Karpas-422 (cell line): ENCODE measurements around the gene PTPRD. TPM values are rescaled to one million over a fixed set of nuclear protein-coding genes. Genes with fewer than 3 reads are reported as not detected.

ENCODE experiments used
- DNase-seq: peaks from one replicate; pipeline ENCODE4 v3.0.0-alpha.2; 2015
- H2AFZ ChIP-seq: fragments of 200-600 bp; sonication (generic); 2 replicates; pipeline ENCODE4 v1.6.1; 2014; ENCODE audit warnings: antibody characterized with exemption, low read length, mixed read lengths
- H3K27ac ChIP-seq: fragments of 200-600 bp; sonication (generic); 2 replicates; pipeline ENCODE4 v1.5.1; 2014; ENCODE audit warnings: mild to moderate bottlenecking, low read length, moderate library complexity
- H3K27me3 ChIP-seq: fragments of 200-600 bp; sonication (generic); 2 replicates; pipeline ENCODE4 v1.6.1; 2014; ENCODE audit warnings: low read length, mixed read lengths
- H3K36me3 ChIP-seq: fragments of 200-600 bp; sonication (generic); 2 replicates; pipeline ENCODE4 v1.6.1; 2014; ENCODE audit warnings: low read length, mixed read lengths; ENCODE audit not compliant: insufficient read depth
- H3K4me1 ChIP-seq: fragments of 200-600 bp; sonication (generic); 2 replicates; pipeline ENCODE4 v1.6.1; 2014; ENCODE audit warnings: mild to moderate bottlenecking, low read length, mixed read lengths
- H3K4me2 ChIP-seq: fragments of 200-600 bp; sonication (generic); 2 replicates; pipeline ENCODE4 v1.6.1; 2014; ENCODE audit warnings: low read length, low read depth, mild to moderate bottlenecking; ENCODE audit not compliant: poor library complexity, severe bottlenecking
- H3K4me3 ChIP-seq: fragments of 200-600 bp; sonication (generic); 2 replicates; pipeline ENCODE4 v1.5.1; 2014; ENCODE audit warnings: mild to moderate bottlenecking, antibody characterized with exemption, low read length, mixed read lengths
- H3K79me2 ChIP-seq: fragments of 200-600 bp; sonication (generic); 2 replicates; pipeline ENCODE4 v1.6.1; 2014; ENCODE audit warnings: mild to moderate bottlenecking, low read length, mixed read lengths
- H3K9ac ChIP-seq: fragments of 200-600 bp; sonication (generic); 2 replicates; pipeline ENCODE4 v1.6.0; 2014; ENCODE audit warnings: low read length
- H3K9me2 ChIP-seq: fragments of 200-600 bp; sonication (generic), shearing (Covaris generic); replicated peaks from 2 replicates; pipeline ENCODE4 v1.6.0; 2014; ENCODE audit warnings: mild to moderate bottlenecking, low read length, moderate library complexity; ENCODE audit not compliant: insufficient read depth
- H3K9me3 ChIP-seq: fragments of 300-700, 200-600 bp; sonication (generic); 2 replicates; pipeline ENCODE4 v1.6.1; 2014; ENCODE audit warnings: low read length, mixed read lengths
- H4K20me1 ChIP-seq: fragments of 200-600 bp; sonication (generic); 2 replicates; pipeline ENCODE4 v1.6.1; 2014; ENCODE audit warnings: mild to moderate bottlenecking, antibody characterized with exemption, low read length, low read depth; ENCODE audit not compliant: insufficient read depth
- total RNA-seq: library from RNA; depleted of rRNA; stranded (reverse); fragments of >200 nt; shearing (Covaris generic); gene quantifications from 2 replicates; pipeline ENCODE4 v1.2.3, GENCODE V29; 2014; ENCODE audit warnings: low replicate concordance

The PTPRD gene
- total RNA-seq, 1 experiment from 2014 or later, result 0.63 TPM

DNA sequence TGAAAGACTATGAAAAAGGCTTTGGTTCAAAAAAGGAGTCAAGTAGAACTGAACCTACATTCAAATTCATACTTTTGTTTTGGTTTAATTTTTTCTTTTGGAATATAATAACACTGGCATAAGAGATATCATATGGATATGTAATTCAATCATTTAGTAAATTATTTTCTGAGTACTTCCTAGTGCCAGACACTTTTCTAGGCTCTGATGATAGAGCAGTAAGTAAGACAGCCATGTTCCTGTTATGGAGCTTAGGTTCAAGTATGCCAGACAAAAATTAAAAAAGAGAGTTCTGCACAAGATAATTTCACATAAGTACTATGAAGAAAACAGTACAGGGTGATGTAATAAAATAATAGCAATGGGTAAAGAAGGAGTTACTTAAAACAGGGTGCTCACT, 1074.0 kb downstream of the PTPRD start:
- no peak overlapping the region for H3K4me3 ChIP-seq
- peaks cover 20% of the 10 kb centered on the region for H3K9me3 ChIP-seq
- no peaks in the 10 kb centered on the region for H3K4me1 ChIP-seq
- H2AFZ ChIP-seq, result no peak overlapping the region
- no peak overlapping the region for H3K9ac ChIP-seq
- no peaks in the 10 kb centered on the region for H3K36me3 ChIP-seq
- H3K9me2 ChIP-seq, result no peaks in the 10 kb centered on the region
- no peaks in the 10 kb centered on the region for H3K27me3 ChIP-seq
- H3K27ac ChIP-seq, result no peak overlapping the region
- no peak for DNase-seq
- H4K20me1 ChIP-seq, result no peaks in the 10 kb centered on the region
- H3K4me2 ChIP-seq, result no peak overlapping the region
- no peaks in the 10 kb centered on the region for H3K79me2 ChIP-seq

DNA sequence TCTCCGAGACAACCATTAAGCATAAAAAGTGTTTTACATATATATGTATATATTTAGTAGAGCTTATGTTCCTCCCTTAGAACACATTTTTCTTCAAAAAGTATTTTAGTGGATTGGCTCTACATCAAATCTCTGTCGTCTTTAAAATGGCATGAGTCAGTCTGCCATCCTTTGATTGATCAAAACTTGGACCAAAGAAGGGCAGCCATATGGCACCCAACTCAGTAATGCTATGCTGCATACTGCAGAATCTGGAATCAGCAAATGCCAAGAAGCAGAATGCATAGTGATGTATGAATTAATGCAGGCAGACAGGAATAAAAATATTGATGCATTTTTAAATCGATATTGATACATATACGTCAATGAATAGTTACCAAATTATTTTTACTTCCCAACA, 1074.4 kb downstream of the PTPRD start:
- no peaks in the 10 kb centered on the region for H4K20me1 ChIP-seq
- H3K9ac ChIP-seq, result no peak overlapping the region
- no peak overlapping the region for H3K4me3 ChIP-seq
- no peaks in the 10 kb centered on the region for H3K4me1 ChIP-seq
- no peaks in the 10 kb centered on the region for H3K36me3 ChIP-seq
- H3K27ac ChIP-seq, result no peak overlapping the region
- H3K9me3 ChIP-seq, result peaks cover 20% of the 10 kb centered on the region
- no peak overlapping the region for H2AFZ ChIP-seq
- DNase-seq, result no peak
- no peaks in the 10 kb centered on the region for H3K79me2 ChIP-seq
- H3K27me3 ChIP-seq, result no peaks in the 10 kb centered on the region
- H3K4me2 ChIP-seq, result no peak overlapping the region
- no peaks in the 10 kb centered on the region for H3K9me2 ChIP-seq

DNA sequence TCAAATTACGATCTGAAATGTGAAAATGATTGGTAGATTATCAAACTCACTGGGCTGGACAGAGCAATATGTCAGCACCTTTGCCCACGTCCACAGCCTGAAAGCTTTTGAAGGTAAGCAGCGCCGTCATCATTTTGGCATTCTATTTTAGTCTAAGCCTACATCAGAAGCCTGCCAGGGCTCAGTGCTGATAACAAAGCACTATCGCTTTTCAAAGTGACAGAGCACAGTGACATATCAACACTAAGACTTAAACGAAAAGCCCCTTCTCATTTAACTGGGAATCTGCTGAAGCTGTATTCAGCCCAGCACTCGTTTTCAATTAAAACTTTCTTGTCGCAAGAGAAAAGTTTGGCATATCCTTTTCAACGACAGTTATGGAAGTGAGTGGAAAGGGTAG, 1076.3 kb downstream of the PTPRD start:
- no peak overlapping the region for H3K9ac ChIP-seq
- H3K9me2 ChIP-seq, result no peaks in the 10 kb centered on the region
- no peak overlapping the region for H3K4me2 ChIP-seq
- no peak overlapping the region for H2AFZ ChIP-seq
- no peak for DNase-seq
- no peaks in the 10 kb centered on the region for H3K27me3 ChIP-seq
- no peaks in the 10 kb centered on the region for H3K4me1 ChIP-seq
- H3K9me3 ChIP-seq, result peaks cover 15% of the 10 kb centered on the region
- no peaks in the 10 kb centered on the region for H3K79me2 ChIP-seq
- H3K27ac ChIP-seq, result no peak overlapping the region
- no peaks in the 10 kb centered on the region for H4K20me1 ChIP-seq
- H3K36me3 ChIP-seq, result no peaks in the 10 kb centered on the region
- H3K4me3 ChIP-seq, result no peak overlapping the region

DNA sequence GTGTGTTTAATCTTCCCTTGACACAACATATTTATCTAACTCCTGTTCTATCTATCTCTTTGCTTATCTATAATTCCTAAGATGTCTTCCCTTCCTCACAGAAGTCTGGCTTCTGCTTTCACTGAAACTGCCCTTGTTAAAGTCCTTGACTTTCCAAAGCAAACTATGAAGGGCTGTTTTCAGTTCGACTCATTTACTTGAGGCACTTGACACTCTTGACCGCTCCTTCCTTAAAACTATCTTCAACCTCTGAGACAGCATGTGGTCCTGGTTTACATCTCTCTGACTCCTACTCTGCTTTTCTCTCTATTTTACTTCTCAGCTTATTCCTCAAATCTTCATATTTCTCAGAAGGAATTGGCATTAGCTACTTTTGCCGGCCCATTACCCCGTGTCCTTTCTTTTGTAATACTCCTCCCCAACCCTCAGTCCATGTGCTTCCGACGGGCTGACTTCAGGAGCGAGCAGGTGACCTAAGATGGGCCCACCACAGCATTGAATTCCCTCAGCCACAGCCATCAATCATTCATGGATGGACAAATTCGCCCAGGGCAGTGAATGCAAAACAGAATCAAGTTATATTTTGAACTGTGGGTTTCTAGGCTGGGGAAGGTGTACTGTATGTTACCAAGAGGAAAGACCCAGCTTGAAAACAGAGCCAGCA, 1089.2 kb downstream of the PTPRD start:
- no peaks in the 10 kb centered on the region for H3K27me3 ChIP-seq
- no peak overlapping the region for H2AFZ ChIP-seq
- no peak overlapping the region for H3K4me3 ChIP-seq
- peaks cover 8% of the 10 kb centered on the region; the same call in 1 of the 2 replicates for H3K9me3 ChIP-seq
- no peak overlapping the region for H3K9ac ChIP-seq
- no peaks in the 10 kb centered on the region for H3K4me1 ChIP-seq
- DNase-seq, result no peak
- no peaks in the 10 kb centered on the region for H3K36me3 ChIP-seq
- no peak overlapping the region for H3K27ac ChIP-seq
- H4K20me1 ChIP-seq, result no peaks in the 10 kb centered on the region
- no peak overlapping the region for H3K4me2 ChIP-seq
- H3K9me2 ChIP-seq, result no peaks in the 10 kb centered on the region
- no peaks in the 10 kb centered on the region for H3K79me2 ChIP-seq

DNA sequence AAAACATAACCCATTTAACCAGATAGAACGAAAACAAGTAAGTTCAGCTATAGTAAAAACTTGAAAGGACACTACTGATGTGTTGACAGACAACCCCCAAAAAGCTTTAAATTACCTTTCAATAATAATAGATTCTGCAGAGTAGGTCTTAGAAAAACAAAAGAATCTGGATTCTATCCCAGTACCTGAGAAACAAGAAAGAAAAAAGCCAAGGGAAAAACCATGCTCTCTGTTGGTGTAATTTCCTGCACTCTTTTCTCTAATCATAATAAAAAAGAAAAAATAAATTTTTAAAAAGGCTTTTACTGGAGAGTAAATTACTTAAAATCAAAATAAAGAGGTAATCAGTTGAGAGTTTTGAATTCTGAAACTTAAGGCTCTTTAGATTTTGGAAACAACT, 1090.4 kb downstream of the PTPRD start:
- H3K9ac ChIP-seq, result no peak overlapping the region
- no peak overlapping the region for H2AFZ ChIP-seq
- H3K4me1 ChIP-seq, result no peaks in the 10 kb centered on the region
- no peaks in the 10 kb centered on the region for H3K36me3 ChIP-seq
- H3K4me2 ChIP-seq, result no peak overlapping the region
- H3K27me3 ChIP-seq, result no peaks in the 10 kb centered on the region
- DNase-seq, result no peak
- no peaks in the 10 kb centered on the region for H4K20me1 ChIP-seq
- no peak overlapping the region for H3K27ac ChIP-seq
- no peak overlapping the region for H3K4me3 ChIP-seq
- peaks cover 10% of the 10 kb centered on the region; the same call in 1 of the 2 replicates for H3K9me3 ChIP-seq
- H3K9me2 ChIP-seq, result no peaks in the 10 kb centered on the region
- no peaks in the 10 kb centered on the region for H3K79me2 ChIP-seq

DNA sequence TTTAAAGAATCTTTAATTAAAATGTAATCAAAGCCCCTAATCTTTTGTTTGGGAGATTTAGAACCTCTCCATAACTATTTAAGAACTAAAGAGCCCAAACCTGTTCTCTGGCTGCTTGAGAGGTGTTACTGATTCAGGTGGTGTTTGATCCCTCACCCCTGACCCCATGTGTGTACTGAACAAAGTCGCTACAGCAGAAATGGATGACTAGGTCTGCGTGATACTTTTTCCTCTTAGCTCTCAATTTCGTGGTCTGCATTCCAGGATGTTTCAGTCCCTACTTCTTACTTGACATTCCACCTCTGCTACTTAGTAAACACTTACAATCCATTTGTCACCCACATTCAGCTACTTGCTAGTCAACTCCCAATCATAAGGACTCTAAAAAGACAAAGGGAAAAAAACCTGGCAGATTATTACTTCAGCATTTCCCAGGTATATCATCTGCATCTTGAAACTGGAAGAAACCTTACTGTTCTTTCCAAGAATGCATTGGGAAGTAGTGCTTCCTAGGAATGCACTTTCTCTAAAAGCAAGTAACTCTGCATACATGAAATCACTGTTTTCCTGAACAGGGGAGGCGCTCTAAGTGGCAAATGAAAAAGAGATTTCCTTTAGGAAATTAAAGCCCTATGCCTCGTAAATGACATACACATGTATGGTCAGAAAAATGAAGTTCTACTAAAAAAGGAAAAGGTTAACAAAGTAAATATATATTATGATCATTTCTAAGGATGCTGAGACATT, 1091.6 kb downstream of the PTPRD start:
- H3K9me2 ChIP-seq, result no peaks in the 10 kb centered on the region
- H3K27me3 ChIP-seq, result no peaks in the 10 kb centered on the region
- no peaks in the 10 kb centered on the region for H3K79me2 ChIP-seq
- no peak overlapping the region for H3K27ac ChIP-seq
- H3K36me3 ChIP-seq, result no peaks in the 10 kb centered on the region
- no peaks in the 10 kb centered on the region for H4K20me1 ChIP-seq
- H3K4me2 ChIP-seq, result no peak overlapping the region
- H3K4me3 ChIP-seq, result no peak overlapping the region
- H3K4me1 ChIP-seq, result no peaks in the 10 kb centered on the region
- H3K9ac ChIP-seq, result no peak overlapping the region
- H3K9me3 ChIP-seq, result peaks cover 10% of the 10 kb centered on the region; the same call in 1 of the 2 replicates
- H2AFZ ChIP-seq, result no peak overlapping the region
- DNase-seq, result no peak

DNA sequence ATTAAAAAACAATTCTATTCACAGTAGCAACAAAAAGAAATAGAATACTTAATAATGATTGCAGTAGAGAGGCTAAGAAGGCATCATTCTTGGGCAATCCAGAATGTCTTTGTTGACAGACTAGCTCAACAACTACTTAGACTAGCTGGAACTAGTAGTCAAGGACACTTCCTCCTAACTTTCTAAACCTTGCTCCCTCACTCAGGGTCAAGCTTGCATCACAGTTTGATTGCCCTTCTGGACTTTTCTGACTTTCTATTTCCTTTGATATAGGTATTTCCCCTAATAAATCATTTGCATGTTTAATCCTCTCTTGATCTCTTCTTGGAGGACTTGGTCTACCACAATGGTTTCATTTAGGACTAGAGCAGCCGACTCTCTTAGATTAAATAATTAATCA, 1107.9 kb downstream of the PTPRD start:
- DNase-seq, result no peak
- H4K20me1 ChIP-seq, result no peaks in the 10 kb centered on the region
- H3K79me2 ChIP-seq, result no peaks in the 10 kb centered on the region
- H2AFZ ChIP-seq, result no peak overlapping the region
- H3K4me2 ChIP-seq, result no peak overlapping the region
- no peak overlapping the region for H3K4me3 ChIP-seq
- no peaks in the 10 kb centered on the region for H3K27me3 ChIP-seq
- no peaks in the 10 kb centered on the region for H3K4me1 ChIP-seq
- no peaks in the 10 kb centered on the region for H3K36me3 ChIP-seq
- H3K27ac ChIP-seq, result no peak overlapping the region
- peaks cover 22% of the 10 kb centered on the region; the same call in 1 of the 2 replicates for H3K9me3 ChIP-seq
- H3K9me2 ChIP-seq, result no peaks in the 10 kb centered on the region
- no peak overlapping the region for H3K9ac ChIP-seq

DNA sequence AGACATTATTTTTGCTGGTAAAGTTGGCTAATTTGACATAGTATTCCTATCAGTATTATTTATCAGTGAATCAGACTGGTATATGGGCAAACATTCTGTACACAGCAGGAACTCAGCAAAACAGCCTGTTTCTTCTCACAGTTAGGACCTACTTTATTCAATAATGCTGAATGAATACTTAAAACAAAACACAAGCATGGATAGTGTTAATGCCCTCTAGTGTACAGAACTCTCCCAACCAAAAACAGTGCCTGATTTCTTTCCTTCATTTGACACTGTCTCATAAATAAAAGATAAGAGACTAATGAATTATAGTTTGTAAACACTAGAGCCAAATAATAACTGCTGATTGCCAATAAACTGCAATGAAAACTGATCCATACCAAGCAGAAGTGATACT, 1113.3 kb downstream of the PTPRD start:
- H3K4me2 ChIP-seq, result no peak overlapping the region
- H3K9me2 ChIP-seq, result no peaks in the 10 kb centered on the region
- no peak overlapping the region for H3K9ac ChIP-seq
- H3K79me2 ChIP-seq, result no peaks in the 10 kb centered on the region
- no peaks in the 10 kb centered on the region for H4K20me1 ChIP-seq
- H3K27me3 ChIP-seq, result no peaks in the 10 kb centered on the region
- DNase-seq, result no peak
- peaks cover 32% of the 10 kb centered on the region for H3K9me3 ChIP-seq
- H2AFZ ChIP-seq, result no peak overlapping the region
- H3K4me3 ChIP-seq, result no peak overlapping the region
- H3K27ac ChIP-seq, result no peak overlapping the region
- H3K36me3 ChIP-seq, result no peaks in the 10 kb centered on the region
- H3K4me1 ChIP-seq, result no peaks in the 10 kb centered on the region
